ENCODE results near the gene KLHL22. TPM values are rescaled to one million over a fixed set of nuclear protein-coding genes. Genes with fewer than 3 reads are reported as not detected.
"Not testable (repeated sequence)": the region's sequence is repeated elsewhere in the genome, so short reads cannot be mapped to it uniquely, and the experiment has no call there.

KLHL22 gene, protein sequence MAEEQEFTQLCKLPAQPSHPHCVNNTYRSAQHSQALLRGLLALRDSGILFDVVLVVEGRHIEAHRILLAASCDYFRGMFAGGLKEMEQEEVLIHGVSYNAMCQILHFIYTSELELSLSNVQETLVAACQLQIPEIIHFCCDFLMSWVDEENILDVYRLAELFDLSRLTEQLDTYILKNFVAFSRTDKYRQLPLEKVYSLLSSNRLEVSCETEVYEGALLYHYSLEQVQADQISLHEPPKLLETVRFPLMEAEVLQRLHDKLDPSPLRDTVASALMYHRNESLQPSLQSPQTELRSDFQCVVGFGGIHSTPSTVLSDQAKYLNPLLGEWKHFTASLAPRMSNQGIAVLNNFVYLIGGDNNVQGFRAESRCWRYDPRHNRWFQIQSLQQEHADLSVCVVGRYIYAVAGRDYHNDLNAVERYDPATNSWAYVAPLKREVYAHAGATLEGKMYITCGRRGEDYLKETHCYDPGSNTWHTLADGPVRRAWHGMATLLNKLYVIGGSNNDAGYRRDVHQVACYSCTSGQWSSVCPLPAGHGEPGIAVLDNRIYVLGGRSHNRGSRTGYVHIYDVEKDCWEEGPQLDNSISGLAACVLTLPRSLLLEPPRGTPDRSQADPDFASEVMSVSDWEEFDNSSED
- 10 to 100 TPM; 45.1 to 51.3 TPM for total RNA-seq

GRCh38 chr22:20494978-20495860, at the start of gene KLHL22:
Gene KLHL22, minus strand, starts transcription at chr22:20495795. Its CDS starts 6,584 bp downstream, at chr22:20489211.
- WGBS = 0% methylated on average over 55 of the region's 108 CpGs
- H3K36me3 ChIP-seq = no peaks in the 10 kb centered on the region
- DNase-seq (ENCODE audit: low spot score) = no peak
- no peaks in the 10 kb centered on the region for H3K27me3 ChIP-seq (replicated peaks; ENCODE audit: insufficient read depth)
- H3K27ac ChIP-seq = peak within 1 kb of the TSS; percentile 97
- intact Hi-C loops (cut with DNase I) = loop anchor here (5.0 kb wide), 2 partner anchors 58 to 78 kb away; partner anchors contain the start of gene SCARF2
- TF ChIP-seq POLR2AphosphoS5 (IDR thresholded peaks at IDR 0.05) = no peak
- TF ChIP-seq, protein P1, sequence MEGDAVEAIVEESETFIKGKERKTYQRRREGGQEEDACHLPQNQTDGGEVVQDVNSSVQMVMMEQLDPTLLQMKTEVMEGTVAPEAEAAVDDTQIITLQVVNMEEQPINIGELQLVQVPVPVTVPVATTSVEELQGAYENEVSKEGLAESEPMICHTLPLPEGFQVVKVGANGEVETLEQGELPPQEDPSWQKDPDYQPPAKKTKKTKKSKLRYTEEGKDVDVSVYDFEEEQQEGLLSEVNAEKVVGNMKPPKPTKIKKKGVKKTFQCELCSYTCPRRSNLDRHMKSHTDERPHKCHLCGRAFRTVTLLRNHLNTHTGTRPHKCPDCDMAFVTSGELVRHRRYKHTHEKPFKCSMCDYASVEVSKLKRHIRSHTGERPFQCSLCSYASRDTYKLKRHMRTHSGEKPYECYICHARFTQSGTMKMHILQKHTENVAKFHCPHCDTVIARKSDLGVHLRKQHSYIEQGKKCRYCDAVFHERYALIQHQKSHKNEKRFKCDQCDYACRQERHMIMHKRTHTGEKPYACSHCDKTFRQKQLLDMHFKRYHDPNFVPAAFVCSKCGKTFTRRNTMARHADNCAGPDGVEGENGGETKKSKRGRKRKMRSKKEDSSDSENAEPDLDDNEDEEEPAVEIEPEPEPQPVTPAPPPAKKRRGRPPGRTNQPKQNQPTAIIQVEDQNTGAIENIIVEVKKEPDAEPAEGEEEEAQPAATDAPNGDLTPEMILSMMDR (IDR thresholded peaks at IDR 0.05) = no peak
- TF ChIP-seq POLR2A (IDR thresholded peaks at IDR 0.05) = no peak
- H3K4me3 ChIP-seq = peak within 1 kb of the TSS; percentile 58 to 81
- H3K9me3 ChIP-seq = no peaks in the 10 kb centered on the region
- no peaks in the 10 kb centered on the region for H3K4me1 ChIP-seq (replicated peaks)

DNA sequence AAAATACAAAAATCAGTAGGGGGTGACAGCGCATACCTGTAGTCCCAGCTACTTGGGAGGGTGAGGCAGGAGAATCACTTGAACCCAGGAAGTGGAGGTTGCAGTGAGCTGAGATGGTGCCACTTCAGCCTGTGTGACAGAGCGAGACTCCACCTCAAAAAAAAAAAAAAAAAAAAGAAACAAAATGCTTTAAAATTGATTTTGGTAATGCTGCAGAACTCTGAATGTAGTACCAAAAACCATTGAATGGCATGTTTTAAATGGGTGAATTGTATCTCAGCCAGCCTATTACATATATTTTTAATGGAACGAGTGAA, 49.7 kb upstream of the KLHL22 start:
- 95% methylated on average over 3 of the region's 3 CpGs for WGBS
- H3K4me1 ChIP-seq (replicated peaks); H3K36me3 ChIP-seq; H3K27ac ChIP-seq; intact Hi-C loops (cut with DNase I); H3K4me3 ChIP-seq; DNase-seq (ENCODE audit: low spot score); H3K27me3 ChIP-seq (replicated peaks; ENCODE audit: insufficient read depth); H3K9me3 ChIP-seq: not testable (repeated sequence)

- TF ChIP-seq POLR2AphosphoS5 (IDR thresholded peaks at IDR 0.05) = no peak
- TF ChIP-seq POLR2A (IDR thresholded peaks at IDR 0.05) = no peak
- TF ChIP-seq, protein P1 (IDR thresholded peaks at IDR 0.05) = no peak
- H3K27ac ChIP-seq = no peak overlapping the region
- H3K36me3 ChIP-seq = no peaks in the 10 kb centered on the region
- no peak for DNase-seq (ENCODE audit: low spot score)
- no peak overlapping the region for H3K4me3 ChIP-seq
- no peaks in the 10 kb centered on the region for H3K9me3 ChIP-seq
- H3K27me3 ChIP-seq (replicated peaks; ENCODE audit: insufficient read depth) = no peaks in the 10 kb centered on the region
- intact Hi-C loops (cut with DNase I) = no loop called here
- H3K4me1 ChIP-seq (replicated peaks) = no peaks in the 10 kb centered on the region
These were observed 47.1 kb upstream of the KLHL22 start for GRCh38 chr22:20542736-20543135.

- 91% methylated on average over 3 of the region's 3 CpGs for WGBS
- H3K36me3 ChIP-seq = no peaks in the 10 kb centered on the region
These were observed 46.5 kb upstream of the KLHL22 start for GRCh38 chr22:20542055-20542454.

DNA sequence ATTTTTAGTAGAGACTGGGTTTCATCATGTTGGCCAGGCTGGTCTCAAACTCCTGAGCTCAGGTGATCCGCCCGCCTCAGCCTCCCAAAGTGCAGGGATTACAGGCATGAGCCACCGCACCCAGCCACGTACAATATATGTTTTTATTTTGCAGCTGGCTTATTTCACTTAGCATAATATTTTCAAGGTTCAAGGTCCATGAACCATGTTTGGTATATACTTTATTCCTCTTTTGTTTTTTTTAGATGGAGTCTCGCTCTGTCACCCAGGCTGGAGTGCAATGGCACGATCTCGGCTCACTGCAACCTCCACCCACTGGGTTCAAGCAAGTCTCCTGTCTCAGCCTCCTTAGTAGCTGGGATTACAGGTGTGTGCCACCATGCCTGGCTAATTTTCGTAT, 43.3 kb upstream of the KLHL22 start:
- H3K4me1 ChIP-seq (replicated peaks); H3K9me3 ChIP-seq; intact Hi-C loops (cut with DNase I); H3K27me3 ChIP-seq (replicated peaks; ENCODE audit: insufficient read depth); DNase-seq (ENCODE audit: low spot score); H3K36me3 ChIP-seq; H3K27ac ChIP-seq; H3K4me3 ChIP-seq: not testable (repeated sequence)
- WGBS = 98% methylated on average over 8 of the region's 8 CpGs

More at GRCh38 chr22:20542055-20542454, 46.5 kb upstream of the KLHL22 start:
- H3K27me3 ChIP-seq (replicated peaks; ENCODE audit: insufficient read depth) = no peaks in the 10 kb centered on the region
- TF ChIP-seq POLR2A (IDR thresholded peaks at IDR 0.05) = no peak
- no peak for TF ChIP-seq POLR2AphosphoS5 (IDR thresholded peaks at IDR 0.05)
- TF ChIP-seq, protein P1 (IDR thresholded peaks at IDR 0.05) = no peak
- no peak for DNase-seq (ENCODE audit: low spot score)
- intact Hi-C loops (cut with DNase I) = no loop called here
- no peak overlapping the region for H3K4me3 ChIP-seq
- no peak overlapping the region for H3K27ac ChIP-seq
- no peaks in the 10 kb centered on the region for H3K4me1 ChIP-seq (replicated peaks)
- no peaks in the 10 kb centered on the region for H3K9me3 ChIP-seq
